ENCODE results near the gene AHI1.
"Not testable (repeated sequence)": the region's sequence is repeated elsewhere in the genome, so short reads cannot be mapped to it uniquely, and the experiment has no call there.

GRCh38 chr6:135483903-135484302 is 13.6 kb downstream of the AHI1 start:
- TF ChIP-seq, protein P1, sequence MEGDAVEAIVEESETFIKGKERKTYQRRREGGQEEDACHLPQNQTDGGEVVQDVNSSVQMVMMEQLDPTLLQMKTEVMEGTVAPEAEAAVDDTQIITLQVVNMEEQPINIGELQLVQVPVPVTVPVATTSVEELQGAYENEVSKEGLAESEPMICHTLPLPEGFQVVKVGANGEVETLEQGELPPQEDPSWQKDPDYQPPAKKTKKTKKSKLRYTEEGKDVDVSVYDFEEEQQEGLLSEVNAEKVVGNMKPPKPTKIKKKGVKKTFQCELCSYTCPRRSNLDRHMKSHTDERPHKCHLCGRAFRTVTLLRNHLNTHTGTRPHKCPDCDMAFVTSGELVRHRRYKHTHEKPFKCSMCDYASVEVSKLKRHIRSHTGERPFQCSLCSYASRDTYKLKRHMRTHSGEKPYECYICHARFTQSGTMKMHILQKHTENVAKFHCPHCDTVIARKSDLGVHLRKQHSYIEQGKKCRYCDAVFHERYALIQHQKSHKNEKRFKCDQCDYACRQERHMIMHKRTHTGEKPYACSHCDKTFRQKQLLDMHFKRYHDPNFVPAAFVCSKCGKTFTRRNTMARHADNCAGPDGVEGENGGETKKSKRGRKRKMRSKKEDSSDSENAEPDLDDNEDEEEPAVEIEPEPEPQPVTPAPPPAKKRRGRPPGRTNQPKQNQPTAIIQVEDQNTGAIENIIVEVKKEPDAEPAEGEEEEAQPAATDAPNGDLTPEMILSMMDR (IDR thresholded peaks at IDR 0.05; ENCODE audit: low read depth, low read length) = not testable (repeated sequence)
- TF ChIP-seq POLR2A (IDR thresholded peaks at IDR 0.05; ENCODE audit: extremely low read depth, insufficient read length) = not testable (repeated sequence)
